ENCODE measurements around the gene HIPK3. TPM values are rescaled to one million over a fixed set of nuclear protein-coding genes. Genes with fewer than 3 reads are reported as not detected.
"Not testable (repeated sequence)": the region's sequence is repeated elsewhere in the genome, so short reads cannot be mapped to it uniquely, and the experiment has no call there.

The HIPK3 gene
- total and polyA plus RNA-seq, 2 donors (not counting 3 experiments of a cell fraction or from before 2014, with no cell fraction given) = 13.3 to 36.1 TPM

- ChIA-PET CTCF (interaction anchor here (1.3 kb wide), 1 partner anchor 70 kb away, joined by 3 read pairs; no protein-coding TSS in a partner anchor), POLR2A (interaction anchor here (0.6 kb wide), 1 partner anchor 25 kb away, joined by 3 read pairs; no protein-coding TSS in a partner anchor)
- Histone ChIP-seq H3K79me2 (ENCODE audit: control insufficient read depth, insufficient read depth, low read length) (peaks cover 72% of the 10 kb centered on the region), H3K4me1 (ENCODE audit: control insufficient read depth, extremely low read depth, insufficient read depth, low read length) (peaks cover 18% of the 10 kb centered on the region), H3K27me3 (ENCODE audit: control insufficient read depth in 2 of 2, insufficient read depth in 2 of 2, low read length in 2 of 2) (no peaks in the 10 kb centered on the region), H3K36me3 (ENCODE audit: control insufficient read depth in 2 of 2, extremely low read depth in 1 of 2, insufficient read depth in 2 of 2, low read length in 2 of 2) (no peaks in the 10 kb centered on the region), H3K4me2 (ENCODE audit: insufficient read depth, low read length) (peak overlapping the region; percentile 83), H3K9ac (replicated peaks; ENCODE audit: extremely low read depth, insufficient read depth, low read length) (peak overlapping the region; percentile 99), H3K4me3 (replicated peaks in 1 of 3; ENCODE audit: insufficient read depth in 1 of 3, low read depth in 1 of 3, low read length in 3 of 3) (peak overlapping the region in 1 of 3 experiments; percentile 88), H4K20me1 (replicated peaks; ENCODE audit: control insufficient read depth, extremely low read depth, insufficient read depth, low read length) (peaks cover 2% of the 10 kb centered on the region), H3K9me1 (replicated peaks; ENCODE audit: control insufficient read depth, extremely low read depth, insufficient read depth, low read length) (no peaks in the 10 kb centered on the region), H2AFZ (ENCODE audit: low read depth, low read length) (no peak overlapping the region), H3K9me3 (replicated peaks; ENCODE audit: control insufficient read depth, insufficient read depth, low read length) (no peaks in the 10 kb centered on the region), H3K27ac (ENCODE audit: insufficient read depth, low read depth, low read length) (no peak overlapping the region)
- FAIRE-seq (no peak), DNase-seq (ENCODE audit: low read depth, low spot score) (peak; percentile 31)
- dilution Hi-C loops (cut with MboI; ENCODE audit: extremely low pct_ligation_motif_present, low sequenced_read_pairs) = no loop called here
- no TSS peak for BruUV-seq (replicated peaks)
- intact Hi-C loops (cut with micrococcal nuclease) = loop anchor here (2.0 to 5.0 kb wide), 2 partner anchors 431 to 477 kb away; partner anchors contain the start of gene CD59
- TF ChIP-seq GATA2 (IDR thresholded peaks at IDR 0.05; ENCODE audit: insufficient read depth, insufficient read length, low read depth, low read length) = no peak
- no peak for TF ChIP-seq JUN (IDR thresholded peaks at IDR 0.05; ENCODE audit: borderline replicate concordance, insufficient read depth, insufficient read length, low read depth)
- no peak for TF ChIP-seq MYC (IDR thresholded peaks at IDR 0.05; ENCODE audit: low read depth, low read length)
- TF ChIP-seq FOS (IDR thresholded peaks at IDR 0.05; ENCODE audit: borderline replicate concordance, insufficient read depth, low read length) = no peak
- TF ChIP-seq CTCF (IDR thresholded peaks at IDR 0.05; ENCODE audit: extremely low read depth in 1 of 2, insufficient read depth in 1 of 2, low read depth in 1 of 2, low read length in 2 of 2) = no peak
- no peak for TF ChIP-seq MAX (IDR thresholded peaks at IDR 0.05; ENCODE audit: insufficient read depth, insufficient read length)
- TF ChIP-seq POLR2AphosphoS5 (IDR thresholded peaks at IDR 0.05; ENCODE audit: insufficient read depth, low read depth, low read length) = no peak
- TF ChIP-seq EZH2 (IDR thresholded peaks at IDR 0.05; ENCODE audit: borderline replicate concordance, low read depth, low read length, severe bottlenecking) = no peak
- TF ChIP-seq POLR2A (IDR thresholded peaks at IDR 0.05; ENCODE audit: low read depth, low read length) = no peak
These were observed 2.7 kb downstream of the HIPK3 start for GRCh38 chr11:33259869-33260268.

GRCh38 chr11:33261350-33261749 lies 4.2 kb downstream of the HIPK3 start:
- H3K4me3 ChIP-seq (replicated peaks in 1 of 3; ENCODE audit: insufficient read depth in 1 of 3, low read depth in 1 of 3, low read length in 3 of 3); BruUV-seq (replicated peaks); FAIRE-seq; H3K27ac ChIP-seq (ENCODE audit: insufficient read depth, low read depth, low read length); H3K9me3 ChIP-seq (replicated peaks; ENCODE audit: control insufficient read depth, insufficient read depth, low read length); H2AFZ ChIP-seq (ENCODE audit: low read depth, low read length); CTCF ChIA-PET; POLR2A ChIA-PET; dilution Hi-C loops (cut with MboI; ENCODE audit: extremely low pct_ligation_motif_present, low sequenced_read_pairs); H3K27me3 ChIP-seq (ENCODE audit: control insufficient read depth in 2 of 2, insufficient read depth in 2 of 2, low read length in 2 of 2); DNase-seq (ENCODE audit: low read depth, low spot score); H3K9me1 ChIP-seq (replicated peaks; ENCODE audit: control insufficient read depth, extremely low read depth, insufficient read depth, low read length); H3K9ac ChIP-seq (replicated peaks; ENCODE audit: extremely low read depth, insufficient read depth, low read length); H3K4me2 ChIP-seq (ENCODE audit: insufficient read depth, low read length); H4K20me1 ChIP-seq (replicated peaks; ENCODE audit: control insufficient read depth, extremely low read depth, insufficient read depth, low read length); intact Hi-C loops (cut with micrococcal nuclease); H3K36me3 ChIP-seq (ENCODE audit: control insufficient read depth in 2 of 2, extremely low read depth in 1 of 2, insufficient read depth in 2 of 2, low read length in 2 of 2): not testable (repeated sequence)
- Histone ChIP-seq H3K4me1 (ENCODE audit: control insufficient read depth, extremely low read depth, insufficient read depth, low read length) (peaks cover 18% of the 10 kb centered on the region), H3K79me2 (ENCODE audit: control insufficient read depth, insufficient read depth, low read length) (peaks cover 86% of the 10 kb centered on the region)
